DND-41 (cell line): Measurements from ENCODE around the gene PPP1R11.

Source experiments
- ATAC-seq: fragments of 200-7000 bp; cut with Tn5 transposase; 3 replicates; pipeline ENCODE4 v1.9.1; 2021; ENCODE audit warnings: low read depth; ENCODE audit not compliant: insufficient read depth
- DNase-seq: peaks from one replicate; pipeline ENCODE4 v3.0.0-alpha.2; 2020
- H2AFZ ChIP-seq: 2 replicates; pipeline ENCODE4 v1.6.0; 2012; ENCODE audit warnings: low read depth, low read length
- H3K27ac ChIP-seq: 2 replicates; pipeline ENCODE4 v1.5.1; 2012; ENCODE audit warnings: low read length, inconsistent platforms
- H3K27me3 ChIP-seq: fragments of 200-600 bp; sonication (generic); 2 replicates; pipeline ENCODE4 v1.6.0; 2012; ENCODE audit warnings: low read length, mild to moderate bottlenecking, inconsistent platforms; ENCODE audit not compliant: insufficient read depth, poor library complexity
- H3K36me3 ChIP-seq: 2 replicates; pipeline ENCODE4 v1.5.1; 2012; ENCODE audit warnings: low read length, inconsistent platforms; ENCODE audit not compliant: insufficient read depth
- H3K4me1 ChIP-seq: 2 replicates; pipeline ENCODE4 v1.5.1; 2012; ENCODE audit warnings: mild to moderate bottlenecking, low read length; ENCODE audit not compliant: insufficient read depth
- H3K4me2 ChIP-seq: 2 replicates; pipeline ENCODE4 v1.6.0; 2012; ENCODE audit warnings: mild to moderate bottlenecking, moderate library complexity, low read length, inconsistent platforms; ENCODE audit not compliant: insufficient read depth
- H3K4me3 ChIP-seq, 2 experiments: fragments of 200-600 bp in 1 of 2; shearing (Covaris generic) in 1 of 2; 2 replicates each; pipeline ENCODE4 v1.5.1; 2012 to 2016; ENCODE audit warnings: inconsistent platforms in 2 of 2, low read length in 2 of 2, mild to moderate bottlenecking in 2 of 2, low read depth in 1 of 2, moderate library complexity in 1 of 2
- H3K79me2 ChIP-seq: 2 replicates; pipeline ENCODE4 v1.6.0; 2012; ENCODE audit warnings: low read length, inconsistent platforms; ENCODE audit not compliant: insufficient read depth
- H3K9ac ChIP-seq: 2 replicates; pipeline ENCODE4 v1.6.0; 2012; ENCODE audit warnings: low read depth, mild to moderate bottlenecking, inconsistent platforms, low read length, moderate library complexity
- H3K9me3 ChIP-seq: 2 replicates; pipeline ENCODE4 v1.5.1; 2012; ENCODE audit warnings: low read length, moderate library complexity, mild to moderate bottlenecking, inconsistent platforms; ENCODE audit not compliant: insufficient read depth, severe bottlenecking
- H4K20me1 ChIP-seq: 2 replicates; pipeline ENCODE4 v1.6.0; 2012; ENCODE audit warnings: low read length; ENCODE audit not compliant: insufficient read depth
- EZH2 ChIP-seq: IDR thresholded peaks from 3 replicates; pipeline ENCODE4 v1.6.1; 2012; ENCODE audit warnings: borderline replicate concordance, low read depth, mild to moderate bottlenecking, moderate library complexity, low read length, inconsistent platforms; ENCODE audit not compliant: severe bottlenecking
- TF ChIP-seq, protein P1 (sequence below): IDR thresholded peaks from 2 replicates; pipeline ENCODE4 v1.5.1; 2012; ENCODE audit warnings: borderline replicate concordance, low read length, moderate library complexity, mild to moderate bottlenecking; ENCODE audit not compliant: poor library complexity, severe bottlenecking; ENCODE audit errors: extremely low read depth

PPP1R11 gene

DNA sequence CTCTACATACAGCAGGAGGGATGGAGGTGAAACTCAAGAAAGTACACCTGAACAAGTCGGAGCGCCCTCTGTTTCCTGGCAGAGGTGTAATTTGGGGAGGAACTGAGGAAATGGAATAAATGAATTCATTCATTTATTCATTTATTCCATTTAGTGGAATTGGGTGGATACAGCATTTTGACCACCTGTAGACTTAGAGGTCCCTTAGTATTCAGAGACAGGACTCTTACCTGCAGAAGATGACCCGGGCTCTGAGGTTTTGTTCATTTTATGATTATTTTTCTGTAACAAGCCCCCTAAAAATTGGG is 36.8 kb downstream of the PPP1R11 start:
- TF ChIP-seq, protein P1, sequence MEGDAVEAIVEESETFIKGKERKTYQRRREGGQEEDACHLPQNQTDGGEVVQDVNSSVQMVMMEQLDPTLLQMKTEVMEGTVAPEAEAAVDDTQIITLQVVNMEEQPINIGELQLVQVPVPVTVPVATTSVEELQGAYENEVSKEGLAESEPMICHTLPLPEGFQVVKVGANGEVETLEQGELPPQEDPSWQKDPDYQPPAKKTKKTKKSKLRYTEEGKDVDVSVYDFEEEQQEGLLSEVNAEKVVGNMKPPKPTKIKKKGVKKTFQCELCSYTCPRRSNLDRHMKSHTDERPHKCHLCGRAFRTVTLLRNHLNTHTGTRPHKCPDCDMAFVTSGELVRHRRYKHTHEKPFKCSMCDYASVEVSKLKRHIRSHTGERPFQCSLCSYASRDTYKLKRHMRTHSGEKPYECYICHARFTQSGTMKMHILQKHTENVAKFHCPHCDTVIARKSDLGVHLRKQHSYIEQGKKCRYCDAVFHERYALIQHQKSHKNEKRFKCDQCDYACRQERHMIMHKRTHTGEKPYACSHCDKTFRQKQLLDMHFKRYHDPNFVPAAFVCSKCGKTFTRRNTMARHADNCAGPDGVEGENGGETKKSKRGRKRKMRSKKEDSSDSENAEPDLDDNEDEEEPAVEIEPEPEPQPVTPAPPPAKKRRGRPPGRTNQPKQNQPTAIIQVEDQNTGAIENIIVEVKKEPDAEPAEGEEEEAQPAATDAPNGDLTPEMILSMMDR = no peak
- TF ChIP-seq EZH2 = no peak
- peaks cover 18% of the 10 kb centered on the region for H3K4me1 ChIP-seq
- H3K79me2 ChIP-seq = no peaks in the 10 kb centered on the region
- H2AFZ ChIP-seq = no peak overlapping the region
- ATAC-seq = no peak
- H3K27me3 ChIP-seq = peaks cover 67% of the 10 kb centered on the region
- no peak overlapping the region for H3K4me3 ChIP-seq
- no peaks in the 10 kb centered on the region for H3K9me3 ChIP-seq
- H3K9ac ChIP-seq = no peak overlapping the region
- H3K27ac ChIP-seq = no peak overlapping the region
- H4K20me1 ChIP-seq = no peaks in the 10 kb centered on the region
- H3K36me3 ChIP-seq = no peaks in the 10 kb centered on the region
- no peak overlapping the region for H3K4me2 ChIP-seq
- DNase-seq = no peak

DNA sequence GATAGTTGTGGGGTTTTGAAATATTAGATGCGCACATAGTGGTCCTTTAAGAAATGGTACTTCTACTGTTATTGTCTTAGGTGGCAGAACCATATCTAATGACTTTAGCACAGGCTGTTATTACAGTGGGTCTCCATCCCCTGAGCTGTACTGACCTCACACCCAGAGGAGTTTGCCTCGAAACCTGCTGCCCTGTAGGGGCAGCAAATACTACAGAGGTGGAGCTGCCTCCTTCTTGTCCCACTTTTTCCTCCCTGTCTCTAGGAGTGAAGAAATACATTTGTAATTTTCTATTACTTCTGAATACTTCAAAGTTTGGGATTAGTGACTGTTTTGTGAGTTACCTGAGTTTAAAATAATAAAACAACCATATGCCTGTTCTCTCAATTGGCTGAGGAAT is 37.7 kb downstream of the PPP1R11 start:
- H3K4me2 ChIP-seq = no peak overlapping the region
- H3K36me3 ChIP-seq = no peaks in the 10 kb centered on the region
- no peaks in the 10 kb centered on the region for H3K79me2 ChIP-seq
- no peak overlapping the region for H3K4me3 ChIP-seq
- no peak for TF ChIP-seq EZH2
- TF ChIP-seq, protein P1 = no peak
- H4K20me1 ChIP-seq = no peaks in the 10 kb centered on the region
- DNase-seq (no peak), ATAC-seq (no peak)
- peaks cover 66% of the 10 kb centered on the region for H3K27me3 ChIP-seq
- no peaks in the 10 kb centered on the region for H3K9me3 ChIP-seq
- H3K27ac ChIP-seq = no peak overlapping the region
- H3K4me1 ChIP-seq = peaks cover 18% of the 10 kb centered on the region
- no peak overlapping the region for H3K9ac ChIP-seq
- H2AFZ ChIP-seq = no peak overlapping the region

DNA sequence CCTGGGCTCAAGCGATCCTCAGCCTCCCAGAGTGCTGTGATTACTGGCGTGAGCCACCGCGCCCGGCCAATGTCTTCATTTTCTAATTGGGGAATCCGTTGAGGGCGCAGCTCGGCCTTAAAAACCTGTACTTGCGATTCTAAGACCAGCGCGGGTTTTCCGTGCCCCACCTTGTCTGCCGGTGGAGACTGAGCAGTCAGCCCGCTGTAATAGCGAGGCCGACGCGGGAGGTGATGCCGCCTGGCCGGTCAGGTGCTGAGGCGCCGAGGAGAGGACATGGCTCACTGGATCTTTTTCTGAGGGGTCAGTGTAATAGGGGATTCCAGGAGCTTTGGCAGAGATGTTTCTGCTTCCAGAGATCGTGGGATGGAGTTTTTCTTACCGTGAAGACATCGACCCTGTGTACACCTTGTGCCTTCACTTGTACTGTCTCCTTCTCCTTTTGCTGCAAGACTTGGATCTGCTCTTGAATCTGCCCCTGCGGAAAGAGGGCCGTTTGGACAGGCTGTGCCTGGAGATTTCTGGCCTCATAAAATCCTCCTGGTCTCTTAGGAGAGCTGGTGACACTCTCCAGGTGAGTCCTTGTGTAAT is 44.4 kb downstream of the PPP1R11 start:
- DNase-seq = no peak
- Histone ChIP-seq H2AFZ (no peak overlapping the region), H3K4me3 (no peak overlapping the region), H3K4me2 (no peak overlapping the region), H3K36me3 (no peaks in the 10 kb centered on the region), H3K79me2 (no peaks in the 10 kb centered on the region), H3K9me3 (no peaks in the 10 kb centered on the region), H3K27ac (no peak overlapping the region), H4K20me1 (no peaks in the 10 kb centered on the region), H3K4me1 (no peaks in the 10 kb centered on the region), H3K27me3 (peaks cover 43% of the 10 kb centered on the region), H3K9ac (no peak overlapping the region)
- no peak for ATAC-seq
- TF ChIP-seq EZH2 = no peak
- TF ChIP-seq, protein P1 = no peak
